GDM1 (cell line): ENCODE data around the gene ZFAND3.

ENCODE experiments used
- DNase-seq: peaks from one replicate; lab custom pipeline; 2025; lab: John Stamatoyannopoulos, UW

The ZFAND3 gene

GRCh38 chr6:37819177-37819801 lies at the start of gene ZFAND3:
Gene ZFAND3, plus strand, starts transcription at chr6:37819727. Its CDS starts 219 bp downstream, at chr6:37819946.
- DNase-seq: peak; percentile 93

GRCh38 chr6:37774028-37774680 lies 45.4 kb upstream of the ZFAND3 start:
- no peak for DNase-seq

- DNase-seq: no peak
Observed at GRCh38 chr6:37776566-37776965, 43.0 kb upstream of the ZFAND3 start.

- DNase-seq: no peak
Observed at GRCh38 chr6:37777272-37777834, 42.2 kb upstream of the ZFAND3 start.

- no peak for DNase-seq
Observed at GRCh38 chr6:37779111-37779800, 40.3 kb upstream of the ZFAND3 start.

- no peak for DNase-seq
Observed at GRCh38 chr6:37779902-37780628, 39.5 kb upstream of the ZFAND3 start.

- no peak for DNase-seq
Observed at GRCh38 chr6:37781788-37782187, 37.7 kb upstream of the ZFAND3 start.

- no peak for DNase-seq
Observed at GRCh38 chr6:37783025-37783855, 36.3 kb upstream of the ZFAND3 start.

GRCh38 chr6:37783856-37784584 lies 35.5 kb upstream of the ZFAND3 start:
- DNase-seq: no peak

- DNase-seq: no peak
Observed at GRCh38 chr6:37784585-37784967, 35.0 kb upstream of the ZFAND3 start.

- DNase-seq: no peak
Observed at GRCh38 chr6:37785002-37785662, 34.4 kb upstream of the ZFAND3 start.

- DNase-seq: no peak
Observed at GRCh38 chr6:37785663-37786270, 33.8 kb upstream of the ZFAND3 start.

GRCh38 chr6:37787216-37787615 lies 32.3 kb upstream of the ZFAND3 start:
- no peak for DNase-seq

- DNase-seq: no peak
Observed at GRCh38 chr6:37788259-37788658, 31.3 kb upstream of the ZFAND3 start.

GRCh38 chr6:37791156-37791919 lies 28.2 kb upstream of the ZFAND3 start:
- peak; percentile 84 for DNase-seq

GRCh38 chr6:37792457-37793033 lies 27.0 kb upstream of the ZFAND3 start:
- DNase-seq: no peak

GRCh38 chr6:37793067-37793466 lies 26.5 kb upstream of the ZFAND3 start:
- DNase-seq: no peak

- DNase-seq: no peak
Observed at GRCh38 chr6:37794825-37795224, 24.7 kb upstream of the ZFAND3 start.
